GM20431 (cell line): Measurements from ENCODE around the gene LEF1.

Experiments
- in situ Hi-C: fragments of 300-500 bp; cut with MseI, MboI; formaldehyde crosslinking; loops from one replicate; pipeline ENCODE4 v1.15.0; 2020; ENCODE audit warnings: low sequenced_read_pairs; ENCODE audit not compliant: unreplicated experiment

LEF1 gene

DNA sequence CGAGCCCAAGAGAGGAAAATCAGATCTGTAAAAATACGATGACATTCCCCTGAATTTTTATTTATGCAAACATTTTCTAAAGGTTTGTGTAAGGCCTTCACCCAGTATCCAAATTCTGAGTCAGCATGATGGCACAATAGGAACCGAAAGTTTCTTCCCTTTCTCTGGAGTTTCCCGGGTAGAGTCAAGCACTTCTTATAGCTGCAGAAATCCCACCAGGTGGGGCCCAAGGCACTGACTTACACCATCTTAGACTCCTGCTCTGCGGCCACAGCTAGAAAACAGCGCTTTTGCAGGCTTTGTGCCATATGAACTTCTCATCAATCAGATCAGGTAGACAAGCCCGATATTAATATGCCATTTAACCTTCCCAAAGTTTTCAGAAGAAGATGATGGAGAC, 13.4 kb downstream of the LEF1 start:
- in situ Hi-C loops, result no loop called here

DNA sequence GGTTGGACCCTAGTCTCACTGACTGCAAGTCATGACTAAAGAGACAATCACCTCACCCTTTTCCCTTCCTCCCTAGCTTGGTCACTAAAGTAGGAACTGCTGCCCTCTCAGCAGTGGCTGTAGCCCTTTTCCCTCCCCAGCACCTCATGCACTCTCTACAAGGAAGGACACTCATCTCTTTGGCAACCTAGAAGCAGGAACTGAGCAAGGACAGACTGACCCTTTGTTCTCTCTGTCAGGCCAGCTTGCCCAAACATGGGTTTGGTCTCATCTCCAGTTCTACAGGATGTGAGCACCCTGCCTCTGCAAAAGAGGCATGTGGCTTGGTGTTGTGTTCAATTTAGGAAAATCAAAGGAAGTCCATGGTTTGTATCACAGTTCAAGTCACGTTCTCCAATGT, 15.8 kb downstream of the LEF1 start:
- in situ Hi-C loops, result no loop called here

DNA sequence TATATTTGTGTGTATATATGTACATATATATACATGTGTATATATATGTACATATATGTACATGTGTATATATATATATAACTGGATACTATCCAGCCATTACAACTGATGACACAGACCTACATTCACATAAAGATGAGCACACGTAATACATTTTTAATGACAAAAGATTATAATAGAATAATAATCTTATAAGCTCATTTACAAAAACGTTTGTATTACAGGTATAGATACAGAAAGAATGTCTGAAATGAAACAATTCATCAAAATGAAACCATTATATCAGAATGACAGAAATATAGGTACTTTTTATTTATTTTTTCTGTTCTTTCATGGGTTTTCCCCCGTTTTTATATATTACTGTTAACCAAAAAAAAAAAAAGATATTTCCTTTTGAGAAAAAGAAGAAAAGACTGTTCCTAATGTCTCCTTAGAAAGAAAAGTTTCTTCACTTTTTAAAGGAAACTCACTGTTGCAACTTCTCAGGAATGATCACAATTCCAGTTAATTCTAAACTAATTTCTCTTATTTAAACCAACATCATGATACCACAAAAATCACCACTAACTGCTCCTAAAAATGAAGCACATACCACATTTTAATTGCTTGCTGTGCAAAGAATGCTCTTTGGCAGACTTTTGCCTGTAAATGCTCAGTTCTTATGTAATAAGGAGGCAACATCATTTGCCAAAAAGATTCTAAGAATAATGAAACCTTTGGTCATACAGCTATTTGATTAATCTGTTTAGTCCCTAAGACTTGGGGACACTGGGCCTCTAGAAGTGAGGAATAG, 18.9 kb downstream of the LEF1 start:
- in situ Hi-C loops, result no loop called here

DNA sequence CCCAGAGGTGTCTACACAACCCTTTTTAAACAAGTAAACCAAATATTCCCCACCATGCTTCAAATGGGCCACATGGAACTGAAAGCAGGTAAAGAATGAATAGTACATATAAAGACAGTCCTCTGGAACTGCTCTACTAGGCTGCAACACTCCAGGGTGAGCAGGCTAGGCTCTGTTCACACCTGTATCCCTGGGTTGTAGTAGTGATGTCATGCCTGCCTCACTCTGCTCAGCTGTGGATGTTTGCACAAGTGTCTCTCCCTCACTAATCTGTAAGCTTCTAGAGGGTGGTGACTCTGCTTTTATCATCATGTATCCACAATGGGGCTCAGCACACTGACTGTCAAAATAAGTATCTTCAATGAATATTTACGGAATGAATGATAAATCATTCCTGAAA, 20.4 kb downstream of the LEF1 start:
- in situ Hi-C loops, result no loop called here

DNA sequence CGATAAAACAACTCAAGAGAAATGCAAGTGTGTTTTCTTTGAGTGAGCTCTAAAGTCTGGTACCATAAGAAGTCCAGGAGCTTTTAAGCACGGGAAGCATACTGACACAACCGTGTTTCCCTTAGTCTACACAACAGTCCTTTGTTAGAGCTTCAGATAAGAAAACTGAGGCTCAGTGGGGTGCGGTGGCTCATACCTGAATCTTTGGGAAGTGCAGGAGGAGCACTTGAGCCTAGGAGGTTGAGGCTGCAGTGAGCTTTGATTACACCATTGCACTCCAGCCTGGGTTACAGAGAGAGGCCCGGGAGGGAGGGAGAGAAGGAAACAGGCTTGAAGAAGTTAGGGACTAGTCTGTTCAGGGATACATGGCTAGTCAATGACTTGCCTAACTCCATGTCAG, 21.9 kb downstream of the LEF1 start:
- in situ Hi-C loops, result no loop called here

DNA sequence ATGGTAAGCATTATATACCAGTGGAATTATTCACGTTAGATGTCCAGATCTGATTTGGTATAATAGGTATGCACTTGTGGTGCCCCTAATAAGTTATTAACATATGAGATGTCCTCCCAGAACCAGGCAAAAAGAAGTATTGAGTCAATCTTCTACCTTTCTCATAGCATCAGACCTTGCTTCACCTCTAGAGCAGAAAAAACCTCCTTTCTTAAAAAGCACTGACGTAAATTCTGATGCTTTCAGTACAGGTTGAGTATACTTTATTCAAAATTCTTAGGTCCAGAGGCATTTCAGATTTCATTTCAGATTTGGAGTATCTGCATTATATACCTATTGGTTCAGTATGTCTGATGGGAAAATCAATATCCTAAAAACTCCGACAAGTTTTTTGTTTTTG, 22.4 kb downstream of the LEF1 start:
- in situ Hi-C loops, result no loop called here

DNA sequence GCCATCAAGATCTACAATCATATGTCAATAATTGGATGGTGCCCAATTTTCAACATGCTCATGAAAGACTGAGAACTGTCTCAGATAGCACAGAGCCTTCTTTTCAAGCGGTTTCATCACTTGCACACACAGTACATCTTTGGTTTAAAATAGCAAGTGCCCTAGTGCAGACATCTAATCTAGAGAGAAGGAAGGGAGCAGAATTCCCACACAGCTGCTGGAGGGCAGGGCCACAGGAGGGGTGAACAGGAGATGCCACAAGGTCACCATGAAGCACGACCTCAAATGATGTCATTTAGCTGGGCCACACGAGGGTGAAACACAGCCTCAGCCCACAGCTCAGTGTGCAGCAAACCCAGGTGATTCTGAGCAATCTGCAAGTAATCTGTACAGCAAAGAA, 24.3 kb downstream of the LEF1 start:
- in situ Hi-C loops, result no loop called here

DNA sequence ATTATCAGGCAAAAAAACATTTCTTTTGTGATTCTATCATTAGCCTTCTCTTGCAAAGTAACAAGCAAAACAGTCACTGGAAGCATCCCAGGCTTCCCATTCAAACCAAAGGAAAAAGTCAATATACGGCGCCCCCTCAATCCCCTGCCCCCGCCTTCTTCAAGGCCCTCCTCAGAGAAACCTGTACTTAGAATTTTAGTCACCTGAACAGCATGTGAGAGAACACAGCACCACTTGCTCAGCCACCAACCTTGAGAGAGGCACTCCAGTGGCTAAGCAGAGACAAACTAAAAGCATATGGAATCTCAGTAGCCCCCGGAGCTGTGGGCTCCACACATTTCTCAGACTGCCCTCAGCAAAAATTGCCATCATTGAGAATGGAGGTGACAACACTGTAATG, 25.2 kb downstream of the LEF1 start:
- in situ Hi-C loops, result no loop called here

DNA sequence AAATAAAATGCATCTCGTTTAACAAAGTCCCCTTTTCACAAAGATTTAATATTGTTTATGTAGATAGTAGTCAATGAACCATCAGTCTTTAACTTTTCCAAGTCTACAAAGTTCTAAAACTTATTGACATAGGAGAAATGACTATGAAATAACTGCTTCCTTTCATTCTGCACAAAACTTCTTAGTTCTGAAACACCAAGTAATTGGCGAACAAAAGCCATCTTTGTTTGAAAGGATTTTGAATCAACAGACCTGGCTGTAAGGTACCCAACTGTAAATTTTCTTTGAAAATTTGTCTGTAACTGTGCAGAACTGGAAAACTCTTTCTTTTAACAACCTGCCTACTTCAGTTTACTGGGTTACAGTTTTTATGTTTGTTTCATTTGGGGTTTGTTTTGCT, 25.9 kb downstream of the LEF1 start:
- in situ Hi-C loops, result no loop called here

DNA sequence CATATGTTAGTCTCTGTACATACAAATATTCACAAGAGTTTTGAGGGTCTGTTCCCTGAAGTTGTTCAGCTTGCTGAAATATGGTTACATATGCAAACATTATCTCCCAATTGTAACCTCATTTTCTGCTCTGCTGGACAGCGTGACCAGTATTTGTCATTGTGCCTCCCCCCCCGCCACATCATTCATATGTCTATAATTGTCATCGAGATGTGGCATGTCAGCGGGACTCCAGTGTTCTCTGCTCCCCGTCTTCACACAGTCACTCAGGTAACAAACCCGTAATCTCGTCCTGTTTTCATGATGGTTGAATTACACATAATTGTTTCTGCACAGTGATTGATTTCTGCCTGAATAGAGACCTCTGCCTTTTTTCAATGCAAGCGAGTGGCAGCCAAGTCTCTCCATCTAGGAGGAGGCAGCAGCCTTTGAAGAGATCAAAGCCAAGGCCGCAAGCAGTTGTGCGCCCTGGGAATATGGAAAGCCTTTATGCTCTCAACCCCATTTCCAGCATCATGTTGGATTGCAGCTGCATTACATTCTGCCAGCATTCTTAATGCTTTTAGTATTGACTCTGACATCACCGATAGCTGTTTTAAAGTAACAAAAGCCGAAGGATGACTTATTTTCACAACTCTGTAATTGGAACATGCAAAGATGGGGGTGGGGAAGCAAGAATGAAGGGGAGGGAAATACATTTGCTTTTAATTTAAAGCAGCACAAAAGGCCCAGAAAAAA, 27.4 kb downstream of the LEF1 start:
- in situ Hi-C loops, result no loop called here

DNA sequence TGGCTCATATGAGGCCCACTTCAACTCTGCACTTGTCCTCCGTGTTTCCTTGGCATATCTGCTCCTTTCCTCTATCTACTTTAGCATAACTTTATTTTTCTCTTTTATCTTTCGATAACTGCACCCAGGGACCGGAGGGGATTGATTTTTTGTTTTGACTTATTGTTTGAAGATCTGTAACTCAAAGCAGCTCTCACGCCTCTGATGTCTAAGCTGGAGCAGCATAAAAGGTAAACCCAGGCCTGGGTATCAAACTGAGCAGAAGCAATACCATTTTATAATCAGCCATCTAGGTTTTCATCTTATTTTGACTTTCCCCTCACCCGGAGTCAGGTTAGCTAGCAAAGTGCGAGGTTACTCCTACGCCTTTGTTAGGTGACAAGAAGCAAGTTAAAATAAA, 28.4 kb downstream of the LEF1 start:
- in situ Hi-C loops, result no loop called here

DNA sequence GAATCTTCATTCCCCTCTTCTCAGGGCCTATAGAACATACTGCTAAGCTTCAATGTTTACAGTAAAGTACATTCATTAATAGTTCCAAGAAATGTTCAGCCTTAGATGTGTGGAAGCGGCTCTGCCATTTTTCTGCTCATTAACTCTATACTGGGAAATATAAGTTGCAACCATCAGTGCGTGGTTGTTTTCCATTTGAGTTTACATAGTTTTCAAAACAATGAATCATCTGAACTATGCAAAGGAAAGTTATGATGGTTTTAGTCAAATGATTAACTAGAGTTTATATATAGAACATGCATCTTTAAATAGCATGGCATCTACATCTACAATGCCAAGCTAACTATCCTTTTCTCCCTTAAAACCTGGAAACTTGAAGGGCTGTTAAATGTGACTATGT, 29.6 kb downstream of the LEF1 start:
- in situ Hi-C loops, result no loop called here

DNA sequence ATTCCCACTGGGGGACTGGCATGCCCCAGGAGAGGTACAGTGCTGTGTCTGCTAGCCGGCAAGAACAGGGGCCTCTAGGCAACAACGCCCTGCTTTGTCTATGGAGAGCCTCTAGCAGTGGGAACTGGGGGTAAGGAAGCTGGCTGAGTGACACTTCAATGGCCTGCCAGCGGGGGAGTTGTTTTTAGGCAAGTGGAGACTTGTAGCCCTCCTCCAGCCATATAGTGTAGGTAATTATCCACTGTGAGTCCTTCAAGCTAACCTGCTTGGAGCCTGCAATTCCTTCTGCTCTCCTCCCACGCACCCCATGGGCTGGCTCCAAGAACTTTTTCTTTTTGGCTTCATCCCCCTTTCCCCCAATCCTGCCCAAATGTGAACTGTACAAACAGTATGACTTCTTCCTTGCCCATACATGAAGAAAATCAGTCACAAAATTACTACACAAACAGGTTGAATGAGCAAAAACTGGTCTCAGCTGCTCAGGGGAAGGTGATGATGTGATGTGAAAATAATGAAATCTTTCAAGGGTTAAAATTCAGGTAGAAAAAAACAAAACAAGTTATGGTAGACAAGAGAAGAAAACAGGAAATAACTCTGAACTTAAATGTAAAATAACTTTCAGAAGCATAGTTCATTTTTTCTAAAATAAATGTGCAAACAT, 33.1 kb downstream of the LEF1 start:
- in situ Hi-C loops, result no loop called here

DNA sequence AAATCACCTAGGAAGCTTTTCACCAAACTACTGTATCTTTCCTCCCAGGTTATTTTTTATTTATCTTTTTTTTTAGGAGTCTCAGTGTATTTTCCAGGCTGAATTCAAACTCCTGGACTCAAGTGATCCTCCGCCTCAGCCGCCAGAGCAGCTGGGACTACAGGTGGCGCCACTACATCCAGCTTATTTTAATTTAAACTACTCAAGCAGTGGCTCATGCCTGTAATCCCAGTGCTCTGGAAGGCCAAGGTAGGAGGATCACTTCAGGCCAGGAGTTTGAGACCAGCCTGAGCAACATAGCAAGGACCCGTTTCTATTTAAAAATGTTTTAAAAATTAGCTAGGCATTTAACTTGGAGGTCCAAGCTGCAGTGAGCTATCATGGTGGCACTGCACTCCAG, 37.8 kb downstream of the LEF1 start:
- in situ Hi-C loops, result no loop called here

DNA sequence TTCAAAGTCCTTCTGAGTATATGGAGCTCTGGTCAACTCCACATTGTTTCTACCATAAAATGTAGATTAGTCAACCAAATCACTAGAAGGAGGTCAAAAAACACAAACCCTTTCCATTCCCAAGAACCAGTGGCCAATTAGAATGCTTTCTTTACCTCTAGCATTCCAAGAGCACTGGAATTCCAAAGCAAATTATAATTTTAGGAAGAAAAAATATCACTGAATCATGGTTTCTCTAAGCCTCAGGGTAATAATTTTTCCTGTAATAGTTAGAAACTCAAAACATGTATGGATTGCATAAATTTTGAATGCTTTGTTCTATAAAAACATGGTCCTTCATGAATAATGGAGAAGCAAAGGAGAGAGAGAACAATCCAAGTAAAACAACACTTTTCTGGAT, 39.5 kb downstream of the LEF1 start:
- in situ Hi-C loops, result no loop called here

DNA sequence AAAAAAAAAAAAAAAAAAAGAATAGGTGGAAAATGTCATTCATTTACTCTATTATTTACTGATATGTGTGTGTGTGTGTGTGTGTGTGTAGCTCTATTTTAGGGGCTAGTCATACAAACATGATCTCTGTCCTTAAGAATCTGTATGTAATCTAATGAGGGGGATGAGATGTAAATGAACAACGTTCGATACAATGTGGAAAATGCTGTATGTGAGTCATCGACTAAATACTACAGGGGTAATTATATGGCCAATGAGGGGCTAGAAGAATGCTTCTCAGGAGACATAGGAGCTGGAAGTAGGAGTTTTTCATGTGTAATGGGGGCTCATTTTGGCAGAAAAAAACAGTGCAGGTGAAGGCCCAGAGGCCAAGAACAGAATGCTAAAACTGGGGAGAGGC, 41.9 kb downstream of the LEF1 start:
- in situ Hi-C loops, result no loop called here

DNA sequence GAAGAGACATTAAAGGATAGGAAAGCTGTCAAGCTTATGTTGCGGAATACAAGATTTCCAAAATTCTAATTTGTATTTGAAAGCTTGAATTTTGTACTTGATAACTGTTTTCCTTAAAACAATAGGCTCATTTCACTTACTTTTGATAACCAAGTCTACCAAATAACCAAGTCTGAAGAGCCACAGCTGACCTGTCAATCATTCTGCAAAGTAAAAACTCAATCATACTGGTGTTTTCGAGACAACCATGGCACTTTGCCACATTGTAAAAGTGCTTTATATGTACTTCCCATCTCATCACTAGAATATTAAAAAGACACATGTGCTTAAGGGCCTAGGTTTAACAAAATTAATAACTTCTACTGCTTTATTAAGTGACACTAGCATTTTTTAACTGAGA, 47.9 kb downstream of the LEF1 start:
- in situ Hi-C loops, result no loop called here

DNA sequence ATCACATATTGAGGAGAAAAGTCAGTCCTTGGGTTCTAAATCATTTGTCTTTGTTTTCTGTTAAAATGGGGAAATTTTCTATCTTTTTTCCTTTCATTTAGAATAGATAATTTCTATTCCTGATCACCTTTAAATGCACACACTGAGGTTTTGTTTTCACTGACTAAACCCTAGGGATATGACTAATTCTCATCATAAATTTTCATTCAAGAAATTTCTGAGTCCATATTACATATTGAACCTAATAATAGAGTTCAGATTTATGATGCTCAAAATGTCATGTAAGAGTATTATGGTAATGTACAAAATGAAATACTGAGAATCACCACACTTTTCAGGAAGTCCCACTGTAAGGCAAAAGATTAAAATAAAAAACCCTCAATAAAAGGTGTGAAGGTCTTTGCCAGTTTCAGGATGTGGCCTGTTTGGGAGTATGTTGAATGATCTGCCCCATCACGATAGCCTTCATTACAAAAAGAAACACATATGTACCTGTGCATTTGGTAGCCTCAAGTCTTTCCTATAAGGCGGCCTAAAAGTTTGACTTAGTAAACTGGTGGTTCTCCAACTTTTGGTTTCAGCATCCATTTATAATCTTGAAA, 49.4 kb downstream of the LEF1 start:
- in situ Hi-C loops, result no loop called here

DNA sequence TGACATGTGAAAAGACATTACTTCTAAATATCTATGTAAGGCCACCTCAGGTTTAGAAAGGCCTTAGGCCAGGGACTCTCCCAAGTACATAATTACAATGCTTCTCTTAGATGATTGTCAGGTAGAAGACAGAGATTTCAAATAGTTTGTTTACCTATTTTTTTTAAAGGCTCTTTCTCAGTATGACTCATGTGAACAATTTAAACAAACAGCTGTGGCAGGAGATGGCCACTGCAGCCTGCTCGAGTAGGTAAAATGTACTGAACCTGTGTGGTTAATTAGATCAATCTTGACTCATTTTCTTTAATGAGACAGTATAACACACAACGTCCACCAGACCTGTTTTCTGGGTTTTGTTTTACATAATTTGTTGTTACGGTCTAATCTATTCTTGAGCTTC, 50.2 kb downstream of the LEF1 start:
- in situ Hi-C loops, result no loop called here

DNA sequence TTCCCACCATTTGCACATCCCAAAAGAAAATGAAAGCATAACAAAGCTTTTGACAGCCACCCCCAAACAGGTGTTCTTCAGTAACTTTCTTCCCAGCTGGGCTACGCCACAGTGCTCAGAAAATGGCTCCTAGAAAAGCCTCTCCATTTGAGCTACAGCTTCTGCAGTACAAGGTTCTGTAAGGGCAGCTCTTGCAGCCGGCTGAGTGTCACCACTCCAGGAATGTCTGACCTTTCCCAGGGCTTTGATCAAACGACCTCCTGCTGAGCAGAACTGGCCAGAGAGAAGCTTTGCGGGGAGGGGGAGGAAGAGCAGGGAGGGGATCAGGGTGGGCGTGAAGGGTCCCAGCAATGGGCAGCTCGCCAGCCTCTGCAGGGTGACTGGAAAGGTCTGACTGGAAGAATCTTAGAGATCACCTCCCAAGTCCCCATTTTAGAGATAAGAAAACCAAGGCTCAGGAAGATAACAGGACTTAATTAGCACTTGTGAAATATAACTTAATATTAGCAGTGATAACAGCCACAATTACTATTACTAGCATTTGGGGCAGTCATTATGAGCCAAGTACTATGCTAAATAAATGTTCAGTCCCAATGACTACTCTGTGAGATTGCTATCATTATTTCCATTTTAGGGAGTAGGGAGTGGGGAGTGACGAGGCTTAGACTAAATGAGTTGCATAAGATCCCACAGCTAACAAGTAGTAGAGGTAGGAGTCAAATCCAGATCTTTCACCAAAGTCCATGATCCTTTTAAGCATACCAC, 51.1 kb downstream of the LEF1 start:
- in situ Hi-C loops, result no loop called here
